SU-DHL-6 (cell line): Measurements from ENCODE around the gene GK.

Experiments
- CTCF ChIP-seq: fragments of 200-600 bp; sonication (generic); IDR thresholded peaks from one replicate; pipeline ENCODE4 v1.5.1; 2017; ENCODE audit warnings: antibody characterized with exemption, mild to moderate bottlenecking, low read length, moderate library complexity; ENCODE audit not compliant: insufficient read depth, poor library complexity, severe bottlenecking
- EZH2phosphoT487 ChIP-seq: fragments of 200-600 bp; sonication (generic), shearing (Covaris generic); conservative IDR thresholded peaks from 2 replicates; pipeline ENCODE4 v1.6.1; 2018; ENCODE audit warnings: mild to moderate bottlenecking, antibody characterized with exemption, low read length, moderate library complexity, mixed read lengths

- no peak for TF ChIP-seq CTCF
- no peak for TF ChIP-seq EZH2phosphoT487
These were observed 26.8 kb upstream of the GK start for GRCh38 chrX:30626402-30626801.
